Ishikawa (cell line): Measurements from ENCODE around the gene ZNF48.

Source experiments
- CEBPB ChIP-seq: IDR thresholded peaks from 2 replicates; pipeline ENCODE4 v1.6.1; 2012
- CREB1 ChIP-seq: IDR thresholded peaks from 2 replicates; pipeline ENCODE4 v1.6.1; 2012; ENCODE audit warnings: low read depth
- RAD21 ChIP-seq: IDR thresholded peaks from 2 replicates; pipeline ENCODE4 v1.6.1; 2012; ENCODE audit warnings: low read depth
- REST ChIP-seq: IDR thresholded peaks from 2 replicates; pipeline ENCODE4 v1.6.1; 2012; ENCODE audit warnings: low read depth, mild to moderate bottlenecking
- TAF1 ChIP-seq: IDR thresholded peaks from 2 replicates; pipeline ENCODE4 v1.6.1; 2012; ENCODE audit warnings: low read depth, mild to moderate bottlenecking

- TF ChIP-seq TAF1: peak; percentile 78
- TF ChIP-seq REST: 0 out of 2 replicates have a peak, but pooled peaks have one; percentile 16
- no peak for TF ChIP-seq CEBPB
- no peak for TF ChIP-seq RAD21
- TF ChIP-seq CREB1: peak; percentile 82
These were observed 39.9 kb upstream of the ZNF48 start, which contains the start of gene CD2BP2 for GRCh38 chr16:30355144-30355953.
